PFSK-1 (cell line): ENCODE measurements around the gene ATXN2.

Experiments used
- FOXP2 ChIP-seq: optimal IDR thresholded peaks from 2 replicates; pipeline ENCODE3; 2011; ENCODE audit warnings: borderline replicate concordance, control low read depth, inconsistent platforms; ENCODE audit not compliant: insufficient read depth; ENCODE audit errors: extremely low read length, extremely low read depth
- POLR2AphosphoS5 ChIP-seq: IDR thresholded peaks from 2 replicates; pipeline ENCODE4 v1.6.1; 2012; ENCODE audit warnings: low read depth, mild to moderate bottlenecking, control low read depth, low read length, moderate library complexity
- REST ChIP-seq, 2 experiments: IDR thresholded peaks; 2 replicates each; pipeline versions ENCODE4 v1.6.1 to v1.8.0; 2011 to 2012; ENCODE audit warnings: low read depth in 2 of 2, low read length in 2 of 2, control low read depth in 1 of 2, inconsistent platforms in 1 of 2, mild to moderate bottlenecking in 1 of 2, moderate library complexity in 1 of 2; ENCODE audit not compliant: insufficient read depth in 1 of 2
- SIN3A ChIP-seq: IDR thresholded peaks from 2 replicates; pipeline ENCODE4 v1.6.1; 2012; ENCODE audit warnings: mild to moderate bottlenecking, low read length, moderate library complexity, borderline replicate concordance; ENCODE audit not compliant: insufficient read depth
- TAF1 ChIP-seq: IDR thresholded peaks from 2 replicates; pipeline ENCODE4 v1.6.1; 2012; ENCODE audit warnings: low read length, control low read depth, borderline replicate concordance; ENCODE audit not compliant: insufficient read depth

Gene ATXN2

GRCh38 chr12:111602348-111602747 is 3.2 kb upstream of the ATXN2 start:
- TF ChIP-seq POLR2AphosphoS5 = no peak
- TF ChIP-seq TAF1 = no peak
- no peak for TF ChIP-seq REST (IDR thresholded peaks at IDR 0.05; ENCODE audit: insufficient read depth in 1 of 2, low read depth in 2 of 2, low read length in 2 of 2)
- TF ChIP-seq FOXP2 = no peak
- TF ChIP-seq SIN3A = no peak

GRCh38 chr12:111600205-111600642 is 1.1 kb upstream of the ATXN2 start:
- TF ChIP-seq POLR2AphosphoS5 (no peak), TAF1 (no peak), SIN3A (no peak), FOXP2 (no peak), REST (IDR thresholded peaks at IDR 0.05; ENCODE audit: insufficient read depth in 1 of 2, low read depth in 2 of 2, low read length in 2 of 2) (no peak)

GRCh38 chr12:111599453-111600204 is 514 bp upstream of the ATXN2 start:
- peak; percentile 87; the same call in 1 of the 2 replicates for TF ChIP-seq TAF1
- TF ChIP-seq POLR2AphosphoS5 = peak; percentile 87
- TF ChIP-seq SIN3A = peak; percentile 56; the same call in 1 of the 2 replicates
- TF ChIP-seq REST (IDR thresholded peaks at IDR 0.05; ENCODE audit: insufficient read depth in 1 of 2, low read depth in 2 of 2, low read length in 2 of 2) = peak in 1 of 2 experiments; percentile 37; a peak in 1 of 4 replicates
- peak; percentile 79 for TF ChIP-seq FOXP2

- TF ChIP-seq TAF1 (peak; percentile 54; the same call in 1 of the 2 replicates), POLR2AphosphoS5 (no peak), FOXP2 (no peak), REST (IDR thresholded peaks at IDR 0.05; ENCODE audit: insufficient read depth in 1 of 2, low read depth in 2 of 2, low read length in 2 of 2) (0 out of 4 replicates have a peak, but pooled peaks of 1 of the 2 experiments have one; percentile 7), SIN3A (peak; percentile 35; the same call in 1 of the 2 replicates)
These were observed 1.1 kb downstream of the ATXN2 start for GRCh38 chr12:111597831-111598636.
